GM12875 (cell line): ENCODE results near the gene ADH7.
"Not testable (repeated sequence)": the region's sequence is repeated elsewhere in the genome, so short reads cannot be mapped to it uniquely, and the experiment has no call there.

Experiments used
- H3K4me3 ChIP-seq: one replicate; pipeline ENCODE4 v1.5.1; 2011; ENCODE audit warnings: low read depth, low read length, control low read depth
- TF ChIP-seq, protein P1 (sequence below): IDR thresholded peaks from 2 replicates; pipeline ENCODE4 v1.5.1; 2011; ENCODE audit warnings: low read depth, mild to moderate bottlenecking, control low read depth, inconsistent platforms, low read length, moderate library complexity, borderline replicate concordance; ENCODE audit not compliant: insufficient read depth

Gene ADH7

GRCh38 chr4:99382745-99383360, 52.3 kb downstream of the ADH7 start:
- TF ChIP-seq, protein P1, sequence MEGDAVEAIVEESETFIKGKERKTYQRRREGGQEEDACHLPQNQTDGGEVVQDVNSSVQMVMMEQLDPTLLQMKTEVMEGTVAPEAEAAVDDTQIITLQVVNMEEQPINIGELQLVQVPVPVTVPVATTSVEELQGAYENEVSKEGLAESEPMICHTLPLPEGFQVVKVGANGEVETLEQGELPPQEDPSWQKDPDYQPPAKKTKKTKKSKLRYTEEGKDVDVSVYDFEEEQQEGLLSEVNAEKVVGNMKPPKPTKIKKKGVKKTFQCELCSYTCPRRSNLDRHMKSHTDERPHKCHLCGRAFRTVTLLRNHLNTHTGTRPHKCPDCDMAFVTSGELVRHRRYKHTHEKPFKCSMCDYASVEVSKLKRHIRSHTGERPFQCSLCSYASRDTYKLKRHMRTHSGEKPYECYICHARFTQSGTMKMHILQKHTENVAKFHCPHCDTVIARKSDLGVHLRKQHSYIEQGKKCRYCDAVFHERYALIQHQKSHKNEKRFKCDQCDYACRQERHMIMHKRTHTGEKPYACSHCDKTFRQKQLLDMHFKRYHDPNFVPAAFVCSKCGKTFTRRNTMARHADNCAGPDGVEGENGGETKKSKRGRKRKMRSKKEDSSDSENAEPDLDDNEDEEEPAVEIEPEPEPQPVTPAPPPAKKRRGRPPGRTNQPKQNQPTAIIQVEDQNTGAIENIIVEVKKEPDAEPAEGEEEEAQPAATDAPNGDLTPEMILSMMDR: no peak
- H3K4me3 ChIP-seq: no peak overlapping the region

- H3K4me3 ChIP-seq: no peak overlapping the region
- TF ChIP-seq, protein P1: no peak
Measured at GRCh38 chr4:99381588-99382175, 53.5 kb downstream of the ADH7 start.

- TF ChIP-seq, protein P1: no peak
- no peak overlapping the region for H3K4me3 ChIP-seq
Measured at GRCh38 chr4:99379571-99379970, 55.6 kb downstream of the ADH7 start.

GRCh38 chr4:99378876-99379275, 56.3 kb downstream of the ADH7 start:
- TF ChIP-seq, protein P1: no peak
- no peak overlapping the region for H3K4me3 ChIP-seq

DNA sequence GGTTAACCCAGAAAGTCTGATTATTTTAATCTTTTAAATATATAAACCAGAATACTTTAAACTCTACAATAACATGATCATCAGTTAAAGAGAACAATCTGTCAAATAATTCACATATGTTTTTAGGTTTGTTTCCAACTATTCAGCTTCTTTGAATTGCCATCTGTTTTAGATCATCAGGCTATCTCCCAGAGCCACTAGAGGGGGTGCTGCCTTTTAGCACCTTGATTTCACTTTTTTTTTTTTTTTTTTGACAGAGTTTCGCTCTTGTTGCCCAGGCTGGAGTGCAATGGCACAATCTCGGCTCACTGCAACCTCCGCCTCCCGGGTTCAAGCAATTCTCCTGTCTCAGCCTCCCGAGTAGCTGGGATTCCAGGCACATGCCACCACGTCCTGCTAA, 57.8 kb downstream of the ADH7 start:
- TF ChIP-seq, protein P1: peak; percentile 26; the same call in 1 of the 2 replicates
- not testable (repeated sequence) for H3K4me3 ChIP-seq

GRCh38 chr4:99372464-99372863, 62.7 kb downstream of the ADH7 start:
- not testable (repeated sequence) for H3K4me3 ChIP-seq

- not testable (repeated sequence) for H3K4me3 ChIP-seq
Measured at GRCh38 chr4:99367817-99368216, 67.3 kb downstream of the ADH7 start.

GRCh38 chr4:99366491-99366890, 68.7 kb downstream of the ADH7 start:
- TF ChIP-seq, protein P1: no peak

More at GRCh38 chr4:99366491-99366890, 68.7 kb downstream of the ADH7 start:
- H3K4me3 ChIP-seq: no peak overlapping the region
